ENCODE results near the gene DMRTB1.

- TF ChIP-seq CTCF (conservative IDR thresholded peaks at IDR 0.05; ENCODE audit: low read depth, low read length) (no peak), EZH2phosphoT487 (IDR thresholded peaks at IDR 0.05; ENCODE audit: borderline replicate concordance, low read length) (no peak), EZH2 (IDR thresholded peaks at IDR 0.05; ENCODE audit: low read length, unreplicated experiment) (no peak)
Measured at GRCh38 chr1:53416269-53416813, 42.9 kb upstream of the DMRTB1 start.

Data from PC-3 (cell line).